ENCODE data around the gene CAMK2N2.

The CAMK2N2 gene

DNA sequence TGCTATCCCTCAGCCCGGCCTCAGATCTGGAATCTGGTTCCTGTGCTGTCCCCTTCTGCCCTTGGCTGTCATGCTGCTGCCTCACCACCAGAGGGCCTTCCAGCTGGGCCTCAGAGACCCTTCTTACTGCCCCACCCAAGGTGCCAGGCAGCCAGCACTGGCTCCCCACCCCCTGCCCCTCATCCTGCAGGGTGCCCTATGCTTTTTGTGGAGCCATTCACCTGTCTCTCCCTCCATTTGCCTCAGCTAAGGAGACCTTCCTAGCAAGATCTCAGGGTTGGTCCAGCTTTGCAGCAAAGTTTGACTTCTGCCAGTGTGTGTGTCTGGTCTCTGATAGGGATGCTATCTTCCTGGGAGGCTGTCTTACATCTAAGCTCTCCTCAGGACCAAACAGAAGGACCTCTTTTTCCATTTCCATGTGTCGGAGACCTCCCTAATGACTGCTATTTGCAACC lies 33.8 kb downstream of the CAMK2N2 start:
- TF ChIP-seq, protein P1, sequence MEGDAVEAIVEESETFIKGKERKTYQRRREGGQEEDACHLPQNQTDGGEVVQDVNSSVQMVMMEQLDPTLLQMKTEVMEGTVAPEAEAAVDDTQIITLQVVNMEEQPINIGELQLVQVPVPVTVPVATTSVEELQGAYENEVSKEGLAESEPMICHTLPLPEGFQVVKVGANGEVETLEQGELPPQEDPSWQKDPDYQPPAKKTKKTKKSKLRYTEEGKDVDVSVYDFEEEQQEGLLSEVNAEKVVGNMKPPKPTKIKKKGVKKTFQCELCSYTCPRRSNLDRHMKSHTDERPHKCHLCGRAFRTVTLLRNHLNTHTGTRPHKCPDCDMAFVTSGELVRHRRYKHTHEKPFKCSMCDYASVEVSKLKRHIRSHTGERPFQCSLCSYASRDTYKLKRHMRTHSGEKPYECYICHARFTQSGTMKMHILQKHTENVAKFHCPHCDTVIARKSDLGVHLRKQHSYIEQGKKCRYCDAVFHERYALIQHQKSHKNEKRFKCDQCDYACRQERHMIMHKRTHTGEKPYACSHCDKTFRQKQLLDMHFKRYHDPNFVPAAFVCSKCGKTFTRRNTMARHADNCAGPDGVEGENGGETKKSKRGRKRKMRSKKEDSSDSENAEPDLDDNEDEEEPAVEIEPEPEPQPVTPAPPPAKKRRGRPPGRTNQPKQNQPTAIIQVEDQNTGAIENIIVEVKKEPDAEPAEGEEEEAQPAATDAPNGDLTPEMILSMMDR (IDR thresholded peaks at IDR 0.05; ENCODE audit: low read depth, low read length) = peak; percentile 84
- DNase-seq (ENCODE audit: extremely low read depth, low read depth) = no peak

DNA sequence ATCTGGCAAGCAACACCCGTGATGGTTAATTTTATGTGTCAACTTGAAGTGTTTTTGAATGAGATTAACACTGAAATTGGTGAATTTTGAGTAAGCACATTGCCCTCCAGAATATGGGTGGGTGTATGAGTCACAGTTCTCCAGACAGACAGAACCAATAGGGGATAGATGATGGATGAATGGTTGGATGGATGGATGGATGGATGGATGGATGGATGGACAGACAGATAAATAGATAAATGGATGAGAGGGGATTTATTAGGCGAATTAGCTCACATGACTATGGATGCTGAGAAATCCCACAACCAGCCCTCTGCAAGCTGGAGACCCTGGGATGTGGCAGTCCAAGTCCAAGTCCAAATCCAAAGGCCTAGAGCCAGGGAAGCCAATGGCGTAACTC lies 37.4 kb downstream of the CAMK2N2 start:
- DNase-seq (ENCODE audit: extremely low read depth, low read depth) = no peak

DNA sequence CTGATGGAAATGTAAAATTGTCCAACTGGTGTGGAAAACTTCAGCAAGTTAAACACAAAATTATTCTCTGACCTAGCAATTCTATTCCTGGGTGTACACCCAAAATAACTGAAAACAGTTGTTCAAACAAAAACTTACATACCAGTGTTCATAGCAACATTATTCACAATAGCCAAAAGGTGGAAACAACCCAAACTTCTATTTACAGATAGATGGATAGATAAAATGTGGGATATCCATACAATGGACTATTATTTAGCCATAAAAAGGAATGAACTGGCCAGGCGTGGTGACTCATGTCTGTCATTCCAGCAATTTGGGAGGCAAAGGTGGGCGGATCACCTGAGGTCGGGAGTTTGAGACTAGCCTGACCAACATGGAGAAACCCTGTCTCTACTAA lies 38.8 kb downstream of the CAMK2N2 start:
- no peak for DNase-seq (ENCODE audit: extremely low read depth, low read depth)
- TF ChIP-seq, protein P1 (IDR thresholded peaks at IDR 0.05; ENCODE audit: low read depth, low read length) = no peak

More for the DNA sequence above, 37.4 kb downstream of the CAMK2N2 start:
- TF ChIP-seq, protein P1 (IDR thresholded peaks at IDR 0.05; ENCODE audit: low read depth, low read length) = no peak

DNA sequence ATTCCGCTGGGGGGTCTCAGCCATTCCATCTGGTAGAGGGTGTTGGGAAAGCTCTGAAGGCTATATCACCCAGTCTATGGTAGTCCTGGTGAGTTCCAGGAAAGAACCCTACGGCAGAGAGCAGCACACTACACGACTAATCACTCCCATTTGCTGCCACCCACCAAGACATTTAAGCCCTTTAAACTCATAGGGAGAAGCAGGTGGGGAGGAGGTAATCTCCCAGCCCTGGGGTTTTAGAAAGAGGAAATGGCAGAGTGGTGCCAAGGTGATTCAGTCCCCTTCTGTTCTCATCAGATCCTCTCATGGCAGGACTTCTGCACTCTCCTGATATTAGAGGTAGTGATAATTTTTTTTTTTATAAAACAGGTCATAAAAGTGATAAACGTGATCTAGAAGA lies 42.5 kb downstream of the CAMK2N2 start:
- TF ChIP-seq, protein P1 (IDR thresholded peaks at IDR 0.05; ENCODE audit: low read depth, low read length) = no peak
- DNase-seq (ENCODE audit: extremely low read depth, low read depth) = no peak

DNA sequence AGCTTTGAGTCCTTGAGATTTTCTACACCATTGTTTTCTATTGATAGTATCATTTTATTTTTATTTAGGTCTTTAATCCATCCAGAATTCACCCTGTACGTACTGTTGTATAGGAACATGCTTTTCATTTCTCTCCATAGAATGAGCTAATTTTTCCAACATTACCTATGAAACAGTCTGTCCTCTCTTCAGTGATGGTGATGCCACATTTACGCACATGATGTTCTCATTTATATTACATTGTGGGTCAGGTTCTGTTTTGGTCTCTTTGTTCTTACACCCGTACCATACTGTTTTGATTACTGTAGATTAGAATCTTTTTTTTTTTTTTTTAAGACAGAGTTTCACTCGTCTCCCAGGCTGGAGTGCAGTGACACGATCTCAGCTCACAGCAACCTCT lies 49.6 kb downstream of the CAMK2N2 start:
- TF ChIP-seq, protein P1 (IDR thresholded peaks at IDR 0.05; ENCODE audit: low read depth, low read length) = no peak

DNA sequence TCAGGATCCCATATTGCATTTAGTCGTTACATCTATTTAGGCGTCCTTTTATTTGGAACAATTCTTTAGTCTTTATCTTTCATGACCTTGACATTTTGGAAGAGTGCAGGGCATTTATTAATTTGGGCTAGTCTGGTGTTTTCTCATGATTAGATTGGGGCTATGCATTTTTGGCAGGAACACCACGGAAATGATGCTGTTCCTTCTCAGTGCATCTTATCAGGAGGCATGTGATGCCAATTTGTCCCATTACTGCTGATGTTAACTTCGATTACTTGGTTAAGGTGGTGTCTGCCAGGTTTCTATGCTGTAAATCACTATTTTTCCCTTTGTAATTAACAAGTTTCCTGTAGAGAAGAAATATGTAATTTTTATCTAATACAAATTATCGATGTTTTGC lies 50.1 kb downstream of the CAMK2N2 start:
- TF ChIP-seq, protein P1 (IDR thresholded peaks at IDR 0.05; ENCODE audit: low read depth, low read length) = no peak
- DNase-seq (ENCODE audit: extremely low read depth, low read depth) = no peak

More for the DNA sequence above, 49.6 kb downstream of the CAMK2N2 start:
- no peak for DNase-seq (ENCODE audit: extremely low read depth, low read depth)
